K562 (cell line): ENCODE data around the gene AGT. TPM values are rescaled to one million over a fixed set of nuclear protein-coding genes. Genes with fewer than 3 reads are reported as not detected.

Experiments used
- ATAC-seq: fragments of 200-7000 bp; cut with Tn5 transposase; 3 replicates; pipeline ENCODE4 v1.9.1; 2020; ENCODE audit warnings: moderate library complexity
- BruUV-seq: library from RNA; stranded (reverse); fragments of 400-500 nt; replicated peaks from 2 replicates; lab custom pipeline; 2021; lab: Mats Ljungman, UMichigan
- CTCF ChIA-PET: fragments of 300-600 bp; formaldehyde crosslinking; extraction: SDS; loops from one replicate; lab custom pipeline; 2021; ENCODE audit warnings: low intra/inter-chr PET ratio; lab: Yijun Ruan, JAX
- POLR2A ChIA-PET: fragments of 300-600, 350-650 bp; sonication (Branson Sonifier 250); formaldehyde crosslinking; extraction: SDS; loops from one replicate; lab custom pipeline; 2021; ENCODE audit warnings: antibody characterized with exemption, inconsistent platforms; lab: Yijun Ruan, JAX
- DNase-seq, 4 experiments: peaks; one replicate each; pipeline versions ENCODE4 v3.0.0 to v3.0.0-alpha.2; 2011 to 2018; ENCODE audit warnings: low spot score in 3 of 4, mixed read lengths in 3 of 4; ENCODE audit errors: extremely low read depth in 1 of 4
- FAIRE-seq: peaks from 2 replicates; lab custom pipeline; 2011; peaks lifted over from hg19 to GRCh38; lab: Jason Lieb, UNC
- H2AFZ ChIP-seq: 2 replicates; pipeline ENCODE4 v1.6.0; 2011; ENCODE audit warnings: low read depth, low read length, control low read depth, inconsistent platforms
- H3K27ac ChIP-seq: fragments of 200-600 bp; 3 replicates; pipeline ENCODE4 v1.8.0; 2011; ENCODE audit warnings: low read depth, mild to moderate bottlenecking, control low read depth, inconsistent platforms, low read length, moderate library complexity, mixed read lengths; ENCODE audit errors: extremely low read depth
- H3K27me3 ChIP-seq, 2 experiments: fragments of 300-600 bp in 1 of 2; 2 replicates in 1 of 2; 3 replicates in 1 of 2; pipeline versions ENCODE4 v1.6.0 to v1.8.0; 2011; ENCODE audit warnings: inconsistent platforms in 2 of 2, low read length in 2 of 2, mild to moderate bottlenecking in 1 of 2, mixed read lengths in 1 of 2, moderate library complexity in 1 of 2; ENCODE audit not compliant: control insufficient read depth in 2 of 2, insufficient read depth in 2 of 2
- H3K36me3 ChIP-seq: fragments of 300-600 bp; 3 replicates; pipeline ENCODE4 v1.8.0; 2011; ENCODE audit warnings: mild to moderate bottlenecking, low read length, inconsistent platforms; ENCODE audit not compliant: control insufficient read depth, insufficient read depth
- H3K4me1 ChIP-seq, 2 experiments: fragments of 200-600 bp in 1 of 2; replicated peaks in 1 of 2; 2 replicates in 1 of 2; 3 replicates in 1 of 2; pipeline versions ENCODE4 v1.5.1 to v1.8.0; 2011; ENCODE audit warnings: inconsistent platforms in 2 of 2, low read length in 2 of 2, mild to moderate bottlenecking in 1 of 2, mixed read lengths in 1 of 2, moderate library complexity in 1 of 2; ENCODE audit not compliant: control insufficient read depth in 2 of 2, insufficient read depth in 2 of 2
- H3K4me2 ChIP-seq: 2 replicates; pipeline ENCODE4 v1.6.1; 2011; ENCODE audit warnings: low read length, control low read depth, inconsistent platforms, mixed read lengths; ENCODE audit not compliant: insufficient read depth
- H3K4me3 ChIP-seq: fragments of 200-600 bp; sonication (generic), shearing (Covaris generic); 2 replicates; pipeline ENCODE4 v1.5.1; 2016; ENCODE audit warnings: control low read depth, inconsistent platforms
- H3K79me2 ChIP-seq: fragments of 200-600 bp; 3 replicates; pipeline ENCODE4 v1.8.0; 2011; ENCODE audit warnings: low read length, inconsistent platforms; ENCODE audit not compliant: control insufficient read depth, insufficient read depth
- H3K9ac ChIP-seq, 2 experiments: 2 replicates each; pipeline versions ENCODE4 v1.6.0 to v1.6.1; 2011; ENCODE audit warnings: low read depth in 2 of 2, low read length in 2 of 2, control low read depth in 1 of 2, inconsistent platforms in 1 of 2, mild to moderate bottlenecking in 1 of 2, mixed read lengths in 1 of 2; ENCODE audit not compliant: insufficient read depth in 1 of 2
- H3K9me1 ChIP-seq: one replicate; pipeline ENCODE4 v1.6.0; 2011; ENCODE audit warnings: inconsistent platforms, mild to moderate bottlenecking, low read length, moderate library complexity; ENCODE audit not compliant: control insufficient read depth, insufficient read depth
- H3K9me3 ChIP-seq: replicated peaks from 2 replicates; pipeline ENCODE4 v1.5.1; 2011; ENCODE audit warnings: low read depth, low read length, inconsistent platforms; ENCODE audit not compliant: control insufficient read depth, insufficient read depth
- H4K20me1 ChIP-seq: replicated peaks from 2 replicates; pipeline ENCODE4 v1.6.1; 2011; ENCODE audit warnings: low read length, inconsistent platforms, mixed read lengths; ENCODE audit not compliant: control insufficient read depth, insufficient read depth
- BCL6 ChIP-seq: fragments of 250-450 bp; sonication (Bioruptor Pico); IDR thresholded peaks from 2 replicates; pipeline ENCODE4 v1.4.0; 2020
- CREBBP ChIP-seq: IDR thresholded peaks from one replicate; pipeline ENCODE4 v1.6.1; 2012; ENCODE audit warnings: low read depth, mild to moderate bottlenecking, control low read depth, inconsistent platforms, low read length
- ZNF780A ChIP-seq: fragments of 250-450 bp; sonication (Bioruptor Pico); IDR thresholded peaks from 2 replicates; pipeline ENCODE4 v1.5.0; 2021; ENCODE audit warnings: mild to moderate bottlenecking
- whole genome bisulfite sequencing: fragments of 100-300 bp; shearing (Covaris generic); methylation state at CpG from one replicate; pipeline ENCODE4 v1.1.6; 2016; ENCODE audit warnings: low coverage, mixed read lengths; ENCODE audit not compliant: insufficient coverage; ENCODE audit errors: missing lambda C conversion rate; 5-methylcytosine and 5-hydroxymethylcytosine counted together
- in situ Hi-C: fragments of 300-500 bp; cut with MboI; formaldehyde crosslinking; loops from 4 replicates; pipeline ENCODE4 v1.15.0; 2018; ENCODE audit warnings: inconsistent platforms, mixed read lengths
- intact Hi-C: fragments of 100-400 bp; cut with micrococcal nuclease; formaldehyde crosslinking; loops from 2 replicates; pipeline ENCODE4 v1.14.2; 2022
- polyA plus RNA-seq, 8 experiments: library from polyadenylated mRNA; depleted of rRNA in 4 of 8; stranded (reverse) in 5 of 8; unstranded in 3 of 8; fragments of >200 nt; fragmentation: Nextera tagmentation in 2 of 8; fragmentation: Illumina TruSeq in 1 of 8; extraction: Ambion mirVana in 2 of 8; extraction: Trizol in 1 of 8; gene quantifications; 2 replicates each; pipeline versions ENCODE4 v1.2.1 to v1.2.3, GENCODE V29; 2011 to 2014; ENCODE audit warnings: inconsistent platforms in 1 of 8, missing spikeins in 1 of 8
- total RNA-seq, 7 experiments: library from RNA; depleted of rRNA in 6 of 7; stranded (reverse); fragments of >200 nt in 6 of 7; fragmentation: Illumina TruSeq in 2 of 7; extraction: Trizol in 2 of 7; gene quantifications; 2 replicates each; pipeline versions ENCODE4 v1.2.1 to v1.2.3, GENCODE V29; 2011 to 2021; ENCODE audit warnings: low replicate concordance in 1 of 7
- TF ChIP-seq, protein P1 (sequence below): fragments of 150-350 bp; conservative IDR thresholded peaks from 2 replicates; pipeline ENCODE4 v1.6.1; 2014; ENCODE audit warnings: low read length

The AGT gene
- total and polyA plus RNA-seq, 9 of the 15 experiments (the other 6 are each of a cell fraction or from before 2014, with no cell fraction given) = 0.40 TPM; not detected in 8

DNA sequence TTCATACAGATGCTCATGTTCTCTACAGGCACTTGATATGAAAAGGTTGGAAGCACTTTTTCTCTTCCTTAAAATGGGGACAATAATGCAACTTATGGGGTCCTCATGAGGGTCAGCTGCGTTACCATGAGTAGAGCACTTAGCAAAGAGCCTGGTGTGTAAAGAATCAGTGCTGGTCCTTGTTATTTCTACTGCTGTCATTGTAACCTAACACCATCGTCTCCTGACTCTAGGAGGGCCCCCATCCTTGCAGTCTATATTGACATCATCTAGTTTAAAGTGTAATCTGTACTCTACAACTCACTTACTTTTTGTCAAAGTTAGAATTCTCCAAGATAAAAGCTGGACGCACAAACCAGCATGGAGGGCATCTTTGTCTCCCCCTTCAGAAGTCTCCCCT is 35.7 kb upstream of the AGT start:
- peaks cover 43 to 60% of the 10 kb centered on the region in 2 experiments for H3K27me3 ChIP-seq
- CTCF ChIA-PET = no interaction called here
- no peak overlapping the region for H3K27ac ChIP-seq
- H4K20me1 ChIP-seq = no peaks in the 10 kb centered on the region
- FAIRE-seq (no peak), ATAC-seq (no peak), DNase-seq (no peak)
- no peak overlapping the region for H3K4me3 ChIP-seq
- in situ Hi-C loops (no loop called here), intact Hi-C loops (no loop called here)
- no peak overlapping the region for H2AFZ ChIP-seq
- no TSS peak for BruUV-seq
- 0% methylated on average over 3 of the region's 3 CpGs for WGBS
- H3K4me2 ChIP-seq = no peak overlapping the region
- no peaks in the 10 kb centered on the region for H3K36me3 ChIP-seq
- no peaks in the 10 kb centered on the region for H3K9me1 ChIP-seq
- POLR2A ChIA-PET = no interaction called here
- peaks cover 0 to 6% of the 10 kb centered on the region in 2 experiments; a peak in 1 of 5 replicates for H3K4me1 ChIP-seq
- TF ChIP-seq BCL6 (CRISPR knock-in tag) (no peak), CREBBP (no peak), ZNF780A (CRISPR knock-in tag) (no peak)
- TF ChIP-seq, protein P1, sequence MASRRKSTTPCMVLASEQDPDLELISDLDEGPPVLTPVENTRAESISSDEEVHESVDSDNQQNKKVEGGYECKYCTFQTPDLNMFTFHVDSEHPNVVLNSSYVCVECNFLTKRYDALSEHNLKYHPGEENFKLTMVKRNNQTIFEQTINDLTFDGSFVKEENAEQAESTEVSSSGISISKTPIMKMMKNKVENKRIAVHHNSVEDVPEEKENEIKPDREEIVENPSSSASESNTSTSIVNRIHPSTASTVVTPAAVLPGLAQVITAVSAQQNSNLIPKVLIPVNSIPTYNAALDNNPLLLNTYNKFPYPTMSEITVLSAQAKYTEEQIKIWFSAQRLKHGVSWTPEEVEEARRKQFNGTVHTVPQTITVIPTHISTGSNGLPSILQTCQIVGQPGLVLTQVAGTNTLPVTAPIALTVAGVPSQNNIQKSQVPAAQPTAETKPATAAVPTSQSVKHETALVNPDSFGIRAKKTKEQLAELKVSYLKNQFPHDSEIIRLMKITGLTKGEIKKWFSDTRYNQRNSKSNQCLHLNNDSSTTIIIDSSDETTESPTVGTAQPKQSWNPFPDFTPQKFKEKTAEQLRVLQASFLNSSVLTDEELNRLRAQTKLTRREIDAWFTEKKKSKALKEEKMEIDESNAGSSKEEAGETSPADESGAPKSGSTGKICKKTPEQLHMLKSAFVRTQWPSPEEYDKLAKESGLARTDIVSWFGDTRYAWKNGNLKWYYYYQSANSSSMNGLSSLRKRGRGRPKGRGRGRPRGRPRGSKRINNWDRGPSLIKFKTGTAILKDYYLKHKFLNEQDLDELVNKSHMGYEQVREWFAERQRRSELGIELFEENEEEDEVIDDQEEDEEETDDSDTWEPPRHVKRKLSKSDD = no peak
- H3K9me3 ChIP-seq = no peaks in the 10 kb centered on the region
- H3K79me2 ChIP-seq = no peaks in the 10 kb centered on the region
- no peak overlapping the region for H3K9ac ChIP-seq
